Astrocyte (in vitro differentiated cells and primary cell): ENCODE data around the gene SBF2. TPM values are rescaled to one million over a fixed set of nuclear protein-coding genes. Genes with fewer than 3 reads are reported as not detected.

Experiments used
- DNase-seq: peaks from one replicate; pipeline ENCODE4 v3.0.0-alpha.2; 2010; ENCODE audit warnings: low read depth
- FAIRE-seq: peaks from 2 replicates; lab custom pipeline; 2011; peaks lifted over from hg19 to GRCh38; lab: Jason Lieb, UNC
- H2AFZ ChIP-seq: 2 replicates; pipeline ENCODE4 v1.6.0; 2012; ENCODE audit warnings: low read depth, low read length, inconsistent platforms
- H3K27ac ChIP-seq: 2 replicates; pipeline ENCODE4 v1.5.1; 2011; ENCODE audit warnings: low read depth, low read length, inconsistent platforms
- H3K27me3 ChIP-seq: 2 replicates; pipeline ENCODE4 v1.6.0; 2011; ENCODE audit warnings: low read length, inconsistent platforms; ENCODE audit not compliant: insufficient read depth
- H3K36me3 ChIP-seq: 2 replicates; pipeline ENCODE4 v1.5.1; 2011; ENCODE audit warnings: low read length, inconsistent platforms; ENCODE audit not compliant: insufficient read depth
- H3K4me1 ChIP-seq: 2 replicates; pipeline ENCODE4 v1.5.1; 2011; ENCODE audit warnings: low read length, inconsistent platforms; ENCODE audit not compliant: insufficient read depth
- H3K4me2 ChIP-seq: 2 replicates; pipeline ENCODE4 v1.6.0; 2012; ENCODE audit warnings: low read length, inconsistent platforms
- H3K4me3 ChIP-seq: 2 replicates; pipeline ENCODE4 v1.5.1; 2011; ENCODE audit warnings: low read depth, mild to moderate bottlenecking, low read length, inconsistent platforms; ENCODE audit not compliant: insufficient read depth
- H3K79me2 ChIP-seq: 2 replicates; pipeline ENCODE4 v1.6.0; 2012; ENCODE audit warnings: mild to moderate bottlenecking, low read length, inconsistent platforms; ENCODE audit not compliant: insufficient read depth
- H3K9ac ChIP-seq: 2 replicates; pipeline ENCODE4 v1.6.0; 2012; ENCODE audit warnings: mild to moderate bottlenecking, low read length, inconsistent platforms
- H3K9me3 ChIP-seq: 2 replicates; pipeline ENCODE4 v1.5.1; 2012; ENCODE audit warnings: low read depth, mild to moderate bottlenecking, low read length, inconsistent platforms; ENCODE audit not compliant: insufficient read depth
- H4K20me1 ChIP-seq: 2 replicates; pipeline ENCODE4 v1.6.0; 2012; ENCODE audit warnings: low read length, inconsistent platforms; ENCODE audit not compliant: insufficient read depth
- H3K27ac Mint-ChIP-seq: one replicate; pipeline ENCODE4 v1.8.0; 2021; ENCODE audit warnings: mild to moderate bottlenecking, mixed read lengths; ENCODE audit not compliant: unreplicated experiment
- H3K27me3 Mint-ChIP-seq: one replicate; pipeline ENCODE4 v1.8.0; 2021; ENCODE audit warnings: low read depth, mixed read lengths; ENCODE audit not compliant: unreplicated experiment
- H3K36me3 Mint-ChIP-seq: one replicate; pipeline ENCODE4 v1.8.0; 2021; ENCODE audit warnings: low read depth, mixed read lengths; ENCODE audit not compliant: unreplicated experiment
- H3K4me1 Mint-ChIP-seq: one replicate; pipeline ENCODE4 v1.8.0; 2021; ENCODE audit warnings: low read depth, mixed read lengths; ENCODE audit not compliant: unreplicated experiment
- H3K4me3 Mint-ChIP-seq: one replicate; pipeline ENCODE4 v1.8.0; 2021; ENCODE audit warnings: mild to moderate bottlenecking, moderate library complexity, mixed read lengths; ENCODE audit not compliant: unreplicated experiment
- H3K9me3 Mint-ChIP-seq: one replicate; pipeline ENCODE4 v1.8.0; 2021; ENCODE audit warnings: mild to moderate bottlenecking, mixed read lengths; ENCODE audit not compliant: unreplicated experiment
- CTCF ChIP-seq: IDR thresholded peaks from 2 replicates; pipeline ENCODE4 v1.5.1; 2011; ENCODE audit warnings: low read depth, mild to moderate bottlenecking, inconsistent platforms, low read length, moderate library complexity; ENCODE audit not compliant: insufficient read depth
- EZH2 ChIP-seq: IDR thresholded peaks from 2 replicates; pipeline ENCODE4 v1.6.1; 2012; ENCODE audit warnings: mild to moderate bottlenecking, low read length, inconsistent platforms; ENCODE audit not compliant: insufficient read depth
- total RNA-seq: library from RNA; stranded (reverse); gene quantifications from 2 replicates; pipeline ENCODE4 v1.2.1, GENCODE V29; 2021

The SBF2 gene
- total RNA-seq, 1 donor from 2014 or later: 50.0 TPM

- Histone ChIP-seq H4K20me1 (no peaks in the 10 kb centered on the region), H3K36me3 (peaks cover 23% of the 10 kb centered on the region), H2AFZ (no peak overlapping the region), H3K4me1 (no peaks in the 10 kb centered on the region), H3K4me2 (no peak overlapping the region), H3K27ac (no peak overlapping the region), H3K9ac (no peak overlapping the region), H3K4me3 (no peak overlapping the region), H3K27me3 (no peaks in the 10 kb centered on the region), H3K9me3 (no peaks in the 10 kb centered on the region), H3K79me2 (no peaks in the 10 kb centered on the region)
- Mint-ChIP-seq H3K4me1 (peaks cover 13% of the 10 kb centered on the region), H3K27me3 (no peaks in the 10 kb centered on the region), H3K36me3 (peaks cover 31% of the 10 kb centered on the region), H3K4me3 (no peak overlapping the region), H3K9me3 (peaks cover 7% of the 10 kb centered on the region), H3K27ac (no peak overlapping the region)
- TF ChIP-seq EZH2 (no peak), CTCF (no peak)
- DNase-seq (no peak), FAIRE-seq (no peak)
Observed at GRCh38 chr11:9736365-9736764, 557.7 kb downstream of the SBF2 start.

GRCh38 chr11:9735919-9736318, 558.1 kb downstream of the SBF2 start:
- peaks cover 19% of the 10 kb centered on the region for H3K36me3 ChIP-seq
- Mint-ChIP-seq H3K9me3 (peaks cover 7% of the 10 kb centered on the region), H3K36me3 (peaks cover 30% of the 10 kb centered on the region), H3K4me1 (peaks cover 13% of the 10 kb centered on the region), H3K27ac (no peak overlapping the region), H3K4me3 (no peak overlapping the region), H3K27me3 (no peaks in the 10 kb centered on the region)
- FAIRE-seq (no peak), DNase-seq (no peak)
- no peak overlapping the region for H2AFZ ChIP-seq
- TF ChIP-seq EZH2: no peak
- TF ChIP-seq CTCF: no peak
- H3K4me3 ChIP-seq: no peak overlapping the region
- no peaks in the 10 kb centered on the region for H4K20me1 ChIP-seq
- no peaks in the 10 kb centered on the region for H3K9me3 ChIP-seq
- no peak overlapping the region for H3K27ac ChIP-seq
- no peak overlapping the region for H3K4me2 ChIP-seq
- no peaks in the 10 kb centered on the region for H3K79me2 ChIP-seq
- no peaks in the 10 kb centered on the region for H3K4me1 ChIP-seq
- H3K27me3 ChIP-seq: no peaks in the 10 kb centered on the region
- H3K9ac ChIP-seq: no peak overlapping the region

- no peaks in the 10 kb centered on the region for H4K20me1 ChIP-seq
- H2AFZ ChIP-seq: no peak overlapping the region
- H3K36me3 ChIP-seq: peaks cover 17% of the 10 kb centered on the region
- no peaks in the 10 kb centered on the region for H3K79me2 ChIP-seq
- H3K9ac ChIP-seq: no peak overlapping the region
- peaks cover 7% of the 10 kb centered on the region for H3K4me1 Mint-ChIP-seq
- TF ChIP-seq EZH2 (no peak), CTCF (no peak)
- peaks cover 30% of the 10 kb centered on the region for H3K36me3 Mint-ChIP-seq
- H3K4me2 ChIP-seq: no peak overlapping the region
- no peaks in the 10 kb centered on the region for H3K27me3 Mint-ChIP-seq
- H3K4me1 ChIP-seq: no peaks in the 10 kb centered on the region
- H3K27me3 ChIP-seq: no peaks in the 10 kb centered on the region
- no peak overlapping the region for H3K27ac ChIP-seq
- H3K4me3 Mint-ChIP-seq: no peak overlapping the region
- no peaks in the 10 kb centered on the region for H3K9me3 ChIP-seq
- H3K9me3 Mint-ChIP-seq: peaks cover 7% of the 10 kb centered on the region
- no peak overlapping the region for H3K4me3 ChIP-seq
- DNase-seq (no peak), FAIRE-seq (peak; percentile 34)
- H3K27ac Mint-ChIP-seq: no peak overlapping the region
Observed at GRCh38 chr11:9735236-9735635, 558.8 kb downstream of the SBF2 start.
